Measurements from ENCODE around the gene SMAD3.

GRCh38 chr15:67033012-67033411 is 32.4 kb upstream of the SMAD3 start:
- TF ChIP-seq CTCF (IDR thresholded peaks at IDR 0.05; ENCODE audit: borderline replicate concordance, extremely low read depth, low read length, poor library complexity, severe bottlenecking) (no peak), EZH2 (IDR thresholded peaks at IDR 0.05; ENCODE audit: borderline replicate concordance, low read depth, low read length, severe bottlenecking) (no peak)
